ENCODE results near the gene TMEM178B.
"Not testable (repeated sequence)": the region's sequence is repeated elsewhere in the genome, so short reads cannot be mapped to it uniquely, and the experiment has no call there.

TMEM178B gene

GRCh38 chr7:141317033-141317585, 243.2 kb downstream of the TMEM178B start:
- no peak for DNase-seq

DNA sequence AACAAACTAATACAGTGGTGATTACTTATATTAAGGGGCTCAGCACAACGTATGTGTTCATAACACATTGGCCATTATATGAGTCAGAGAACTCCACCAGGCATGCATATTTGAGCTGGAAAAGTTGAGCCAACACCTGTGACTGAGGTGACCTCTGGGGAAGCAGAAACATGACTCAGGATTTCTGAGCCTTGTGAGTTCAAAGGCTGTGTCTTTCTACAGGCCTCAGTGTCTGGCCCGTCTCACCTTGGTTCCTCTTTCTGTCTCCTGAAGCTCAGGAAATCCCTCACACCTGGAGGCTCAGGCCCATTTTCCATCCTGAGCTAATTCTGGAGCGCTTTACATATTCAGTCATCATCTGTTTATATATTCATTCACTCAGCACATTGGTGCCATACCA, 246.4 kb downstream of the TMEM178B start:
- DNase-seq, result no peak

DNA sequence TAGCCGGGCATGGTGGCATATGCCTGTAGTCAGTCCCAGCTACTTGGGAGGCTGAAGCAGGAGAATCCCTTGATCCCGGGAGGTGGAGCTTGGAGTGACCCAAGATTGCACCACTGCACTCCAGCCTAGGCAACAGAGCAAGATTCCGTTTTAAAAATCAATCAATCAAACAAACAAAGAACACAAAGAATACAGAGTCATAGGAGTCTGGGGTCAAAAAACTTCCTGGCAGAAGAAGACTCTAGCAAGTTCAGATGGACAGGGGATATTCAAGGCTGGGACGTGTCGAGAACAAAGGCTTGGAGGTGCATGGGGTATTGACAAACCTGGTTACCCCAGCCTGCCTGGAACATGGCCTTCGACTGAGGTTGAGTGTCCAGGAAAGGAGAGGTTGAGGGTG, 248.5 kb downstream of the TMEM178B start:
- DNase-seq, result no peak

DNA sequence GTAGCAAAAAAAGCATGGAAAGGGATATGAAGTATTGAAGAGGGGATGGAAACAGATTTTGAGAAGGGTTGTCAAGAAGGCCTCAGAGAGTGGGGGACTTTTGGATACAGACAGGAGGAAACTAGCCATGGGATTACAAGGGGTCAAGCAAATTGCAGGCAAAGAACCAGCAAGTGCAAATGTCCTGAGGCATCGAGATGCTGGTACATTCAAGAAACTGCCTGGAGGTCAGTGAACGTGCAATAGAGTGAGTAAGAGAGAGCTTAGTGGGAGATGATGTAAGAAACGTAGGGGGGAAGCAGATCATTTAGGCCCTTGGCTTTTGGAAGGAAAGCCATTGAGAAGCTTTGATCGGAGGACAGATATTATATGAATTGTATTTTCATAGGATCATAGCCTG, 250.0 kb downstream of the TMEM178B start:
- no peak for DNase-seq

- DNase-seq, result no peak
Measured at GRCh38 chr7:141324870-141325269, 251.0 kb downstream of the TMEM178B start.

- DNase-seq, result no peak
Measured at GRCh38 chr7:141325275-141325674, 251.4 kb downstream of the TMEM178B start.

DNA sequence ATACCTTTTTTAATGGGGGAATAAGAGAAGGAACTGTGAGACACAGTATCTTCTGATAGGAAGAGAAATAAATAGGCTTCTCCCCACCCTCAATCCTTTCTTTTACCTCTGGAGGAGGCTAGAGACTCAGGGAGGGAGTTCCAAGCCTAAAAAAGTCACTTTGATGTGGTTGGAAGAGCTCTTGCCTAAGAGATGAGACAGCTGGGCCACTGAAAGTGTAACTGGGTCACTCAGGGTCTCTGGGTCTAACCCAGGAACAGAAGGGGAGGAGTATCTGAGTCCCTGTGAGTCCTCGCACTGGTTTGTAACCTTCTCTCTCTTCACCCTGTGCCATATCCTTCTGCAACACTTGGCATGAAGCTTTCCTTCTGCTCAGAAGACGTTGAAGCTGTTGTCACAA, 254.4 kb downstream of the TMEM178B start:
- no peak for DNase-seq

- DNase-seq, result not testable (repeated sequence)
Measured at GRCh38 chr7:141330285-141330684, 256.4 kb downstream of the TMEM178B start.

DNA sequence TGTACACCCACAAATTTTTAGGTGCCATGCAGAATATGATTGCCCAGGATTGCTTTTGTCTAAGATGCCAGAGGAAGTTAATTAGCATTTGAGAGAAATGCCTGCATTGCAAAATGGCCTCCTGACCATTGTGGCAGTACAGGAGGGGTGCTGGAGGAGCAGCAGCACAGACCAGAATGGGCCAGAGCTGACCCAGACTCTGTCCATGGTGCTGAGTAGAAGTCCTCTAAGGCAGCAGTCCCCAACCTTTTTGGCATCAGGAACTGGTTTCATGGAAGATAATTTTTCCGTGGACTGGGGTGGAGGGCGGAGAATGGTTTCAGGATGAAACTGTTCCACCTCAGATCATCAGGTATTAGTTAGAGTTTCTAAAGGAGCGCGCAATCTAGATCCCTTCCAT, 259.6 kb downstream of the TMEM178B start:
- no peak for DNase-seq

DNA sequence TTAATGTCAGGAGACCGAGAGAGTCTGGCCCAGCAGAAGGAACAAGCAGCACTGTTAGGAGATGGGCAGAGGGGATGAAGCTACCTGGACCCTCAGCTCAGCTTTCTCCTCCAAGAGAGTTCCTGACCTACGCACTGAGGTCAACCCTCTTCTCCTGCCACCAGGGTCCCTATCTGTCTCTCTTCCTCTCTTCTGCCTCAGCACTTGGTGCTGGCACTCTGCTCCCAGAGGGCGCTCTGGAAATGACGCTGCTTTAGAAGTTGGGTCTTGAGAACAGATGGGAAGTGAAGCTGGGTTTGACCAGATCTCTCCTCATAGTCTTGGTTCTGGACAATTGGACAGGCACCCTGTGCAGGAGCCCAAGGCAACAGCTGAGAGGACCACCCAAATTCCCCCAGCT, 261.3 kb downstream of the TMEM178B start:
- no peak for DNase-seq

DNA sequence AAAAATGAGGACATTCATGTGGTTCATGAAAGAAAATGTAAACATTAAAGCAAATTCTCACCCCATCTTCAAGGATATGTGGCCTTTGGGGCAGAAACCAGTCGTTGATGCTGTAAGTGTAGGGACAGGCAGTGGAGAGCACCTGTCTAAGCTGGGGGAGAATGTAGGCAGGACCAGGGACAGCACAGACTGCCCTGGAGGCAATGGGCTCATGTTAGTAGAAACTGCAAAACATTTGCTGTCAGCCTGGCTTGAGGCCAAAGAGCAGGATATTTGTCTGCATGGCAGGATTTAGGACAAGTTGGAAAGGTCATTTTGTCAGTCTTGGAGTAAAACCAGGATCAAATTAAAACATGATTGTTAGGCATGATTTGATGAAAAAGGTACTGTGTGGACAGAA, 265.7 kb downstream of the TMEM178B start:
- no peak for DNase-seq

- no peak for DNase-seq
Measured at GRCh38 chr7:141340991-141341390, 267.1 kb downstream of the TMEM178B start.

- no peak for DNase-seq
Measured at GRCh38 chr7:141342621-141343408, 269.0 kb downstream of the TMEM178B start.

DNA sequence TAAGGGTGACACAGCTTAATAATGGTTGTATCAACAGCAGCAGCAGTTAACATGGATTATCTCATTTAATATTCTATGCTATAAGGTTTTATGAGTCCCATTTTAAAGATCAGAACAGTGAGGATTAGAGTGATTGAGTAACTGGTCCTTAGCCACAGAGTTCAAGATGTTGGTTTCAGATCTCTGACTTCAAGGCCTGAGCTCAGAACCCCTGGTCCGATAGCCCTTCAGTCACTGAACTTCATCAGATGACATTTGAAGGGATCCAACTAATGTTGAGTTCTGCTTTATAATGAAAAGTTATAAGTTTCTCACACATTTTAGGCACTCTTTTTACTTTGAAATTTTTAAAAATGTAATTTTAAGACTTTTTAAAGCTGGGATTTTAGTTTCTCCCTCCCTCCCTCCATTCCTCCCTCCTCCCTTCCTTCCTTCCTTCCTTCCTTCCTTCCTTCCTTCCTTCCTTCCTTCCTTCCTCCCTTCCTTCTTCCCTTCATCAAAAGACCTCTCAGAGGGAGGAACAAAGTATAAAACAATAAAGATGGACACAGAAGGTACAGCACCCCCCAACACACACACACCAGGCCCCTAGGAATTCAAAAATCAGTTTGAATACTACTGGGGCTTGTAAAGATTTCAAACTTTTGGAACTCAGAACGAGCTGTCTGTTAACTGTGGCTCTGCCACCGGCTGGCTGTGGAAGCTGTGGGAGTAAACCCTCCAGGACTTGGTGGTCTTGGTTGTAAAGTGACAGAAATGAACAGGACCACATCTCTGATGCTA, 270.5 kb downstream of the TMEM178B start:
- no peak for DNase-seq

GRCh38 chr7:141348728-141349127, 274.9 kb downstream of the TMEM178B start:
- no peak for DNase-seq

- DNase-seq, result no peak
Measured at GRCh38 chr7:141349338-141349737, 275.5 kb downstream of the TMEM178B start.

GRCh38 chr7:141349804-141350203, 275.9 kb downstream of the TMEM178B start:
- DNase-seq, result no peak

- no peak for DNase-seq
Measured at GRCh38 chr7:141351175-141351574, 277.3 kb downstream of the TMEM178B start.

DNA sequence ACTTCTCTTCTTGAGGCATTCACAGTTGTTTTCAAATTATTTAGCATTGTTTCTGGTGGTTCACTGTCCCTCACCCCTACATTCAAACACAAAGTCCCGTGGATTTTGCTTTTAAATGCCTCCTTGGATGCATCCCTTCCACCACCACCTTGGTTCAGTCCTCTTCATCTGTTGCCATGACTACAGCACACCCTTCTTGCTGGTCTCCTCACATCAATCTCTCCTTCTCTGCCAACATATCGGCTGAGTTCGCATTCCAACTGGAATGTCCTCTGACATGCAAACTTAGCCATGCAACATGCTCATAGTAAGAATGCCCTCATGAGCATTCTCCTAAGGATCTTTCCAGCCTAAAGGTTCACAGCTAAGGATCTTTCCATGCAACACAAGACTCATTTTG, 279.1 kb downstream of the TMEM178B start:
- DNase-seq, result no peak

- no peak for DNase-seq
Measured at GRCh38 chr7:141354251-141354650, 280.4 kb downstream of the TMEM178B start.

DNA sequence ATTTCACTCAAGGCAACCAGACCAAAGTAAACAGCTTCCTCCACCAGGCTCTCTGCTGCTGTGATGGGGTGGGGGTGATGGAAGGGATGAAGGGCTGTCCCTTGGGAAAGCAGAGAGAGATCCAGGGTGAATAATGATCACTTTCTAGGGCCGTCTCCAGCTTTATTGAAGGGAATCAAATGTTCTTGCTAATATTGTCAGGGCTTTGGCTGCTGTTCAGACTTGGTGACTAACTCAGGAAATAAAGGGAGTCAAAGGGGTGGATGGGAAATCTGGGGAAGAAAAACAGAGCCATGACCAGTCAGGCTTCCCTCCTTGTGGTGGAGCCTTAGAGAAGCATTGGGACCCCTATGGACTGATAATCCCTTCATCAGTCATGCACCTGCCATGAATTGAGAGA, 281.2 kb downstream of the TMEM178B start:
- no peak for DNase-seq

- no peak for DNase-seq
Measured at GRCh38 chr7:141356161-141356560, 282.3 kb downstream of the TMEM178B start.

DNA sequence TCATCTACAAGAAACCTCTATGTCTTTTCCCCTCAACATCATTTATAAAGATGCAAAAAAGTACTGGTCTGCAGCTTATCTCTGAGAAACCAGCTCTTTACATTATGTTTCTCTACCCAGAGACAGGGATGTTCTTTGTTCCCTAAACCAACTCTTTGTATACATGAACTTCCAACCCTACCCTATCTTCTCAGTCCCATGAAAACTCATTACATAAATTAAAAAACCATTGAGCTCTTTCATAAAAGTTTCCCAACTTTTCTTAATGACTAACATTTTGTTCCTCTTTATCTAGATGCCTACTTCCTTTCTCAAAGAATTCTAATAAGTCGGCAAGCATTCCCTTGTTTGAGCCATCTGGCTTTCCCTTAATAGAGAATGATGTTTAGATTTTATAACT, 284.5 kb downstream of the TMEM178B start:
- no peak for DNase-seq

- no peak for DNase-seq
Measured at GRCh38 chr7:141359262-141359661, 285.4 kb downstream of the TMEM178B start.
